Neural cell (in vitro differentiated cells): ENCODE results near the gene SYDE2.

Experiments used
- EP300 ChIP-seq: fragments of 450-650 bp; conservative IDR thresholded peaks from 2 replicates; pipeline ENCODE4 v1.6.1; 2014; ENCODE audit warnings: antibody characterized with exemption, mild to moderate bottlenecking, moderate library complexity; ENCODE audit not compliant: poor library complexity, severe bottlenecking
- EZH2 ChIP-seq: fragments of 200-600, 300-800 bp; shearing (Covaris generic), sonication (generic); IDR thresholded peaks from 2 replicates; pipeline ENCODE4 v1.6.1; 2014; ENCODE audit warnings: antibody characterized with exemption, low read length, borderline replicate concordance, mild to moderate bottlenecking; ENCODE audit not compliant: insufficient read depth, poor library complexity, severe bottlenecking
- MXI1 ChIP-seq: fragments of 450-650 bp; conservative IDR thresholded peaks from 2 replicates; pipeline ENCODE4 v1.6.1; 2014; ENCODE audit warnings: antibody characterized with exemption, mild to moderate bottlenecking; ENCODE audit not compliant: poor library complexity, severe bottlenecking
- POLR2AphosphoS5 ChIP-seq: IDR thresholded peaks from 2 replicates; pipeline ENCODE4 v1.6.1; 2012
- RAD21 ChIP-seq: fragments of 450-650 bp; conservative IDR thresholded peaks from 2 replicates; pipeline ENCODE4 v1.6.1; 2014; ENCODE audit warnings: antibody characterized with exemption, mild to moderate bottlenecking, moderate library complexity
- SMC3 ChIP-seq: fragments of 450-650 bp; conservative IDR thresholded peaks from 2 replicates; pipeline ENCODE4 v1.6.1; 2014; ENCODE audit warnings: antibody characterized with exemption, mild to moderate bottlenecking, moderate library complexity; ENCODE audit not compliant: poor library complexity
- TAF1 ChIP-seq: IDR thresholded peaks from 2 replicates; pipeline ENCODE4 v1.6.1; 2012; ENCODE audit warnings: low read depth
- TF ChIP-seq, protein P1 (sequence below): IDR thresholded peaks from 2 replicates; pipeline ENCODE4 v1.6.1; 2012; ENCODE audit warnings: borderline replicate concordance
- TF ChIP-seq, protein P2 (sequence below): fragments of 450-650 bp; IDR thresholded peaks from 2 replicates; pipeline ENCODE4 v1.5.1; 2014; ENCODE audit warnings: antibody characterized with exemption, mild to moderate bottlenecking, moderate library complexity; ENCODE audit not compliant: poor library complexity, severe bottlenecking

DNA sequence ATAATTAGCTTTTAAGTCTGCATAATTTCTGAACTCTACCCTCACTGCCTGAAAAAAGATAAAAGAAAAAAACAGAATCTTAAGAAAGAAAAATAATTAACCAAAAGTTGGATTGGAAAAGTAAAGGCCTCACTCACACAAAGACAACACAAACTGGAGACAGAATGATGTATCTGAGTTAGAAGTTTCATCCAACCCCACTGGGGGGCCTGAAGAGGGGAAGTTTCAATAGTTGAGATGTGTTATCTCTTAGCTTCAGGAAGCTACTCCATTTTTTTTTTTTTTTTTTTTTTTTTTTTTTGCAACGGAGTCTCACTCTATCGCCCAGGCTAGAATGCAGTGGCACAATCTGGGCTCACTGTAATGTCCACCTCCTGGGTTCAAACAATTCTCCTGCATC lies 19.9 kb downstream of the SYDE2 start:
- TF ChIP-seq TAF1 (no peak), EZH2 (no peak), POLR2AphosphoS5 (no peak), SMC3 (no peak), RAD21 (no peak), EP300 (no peak), MXI1 (no peak)
- TF ChIP-seq, protein P1, sequence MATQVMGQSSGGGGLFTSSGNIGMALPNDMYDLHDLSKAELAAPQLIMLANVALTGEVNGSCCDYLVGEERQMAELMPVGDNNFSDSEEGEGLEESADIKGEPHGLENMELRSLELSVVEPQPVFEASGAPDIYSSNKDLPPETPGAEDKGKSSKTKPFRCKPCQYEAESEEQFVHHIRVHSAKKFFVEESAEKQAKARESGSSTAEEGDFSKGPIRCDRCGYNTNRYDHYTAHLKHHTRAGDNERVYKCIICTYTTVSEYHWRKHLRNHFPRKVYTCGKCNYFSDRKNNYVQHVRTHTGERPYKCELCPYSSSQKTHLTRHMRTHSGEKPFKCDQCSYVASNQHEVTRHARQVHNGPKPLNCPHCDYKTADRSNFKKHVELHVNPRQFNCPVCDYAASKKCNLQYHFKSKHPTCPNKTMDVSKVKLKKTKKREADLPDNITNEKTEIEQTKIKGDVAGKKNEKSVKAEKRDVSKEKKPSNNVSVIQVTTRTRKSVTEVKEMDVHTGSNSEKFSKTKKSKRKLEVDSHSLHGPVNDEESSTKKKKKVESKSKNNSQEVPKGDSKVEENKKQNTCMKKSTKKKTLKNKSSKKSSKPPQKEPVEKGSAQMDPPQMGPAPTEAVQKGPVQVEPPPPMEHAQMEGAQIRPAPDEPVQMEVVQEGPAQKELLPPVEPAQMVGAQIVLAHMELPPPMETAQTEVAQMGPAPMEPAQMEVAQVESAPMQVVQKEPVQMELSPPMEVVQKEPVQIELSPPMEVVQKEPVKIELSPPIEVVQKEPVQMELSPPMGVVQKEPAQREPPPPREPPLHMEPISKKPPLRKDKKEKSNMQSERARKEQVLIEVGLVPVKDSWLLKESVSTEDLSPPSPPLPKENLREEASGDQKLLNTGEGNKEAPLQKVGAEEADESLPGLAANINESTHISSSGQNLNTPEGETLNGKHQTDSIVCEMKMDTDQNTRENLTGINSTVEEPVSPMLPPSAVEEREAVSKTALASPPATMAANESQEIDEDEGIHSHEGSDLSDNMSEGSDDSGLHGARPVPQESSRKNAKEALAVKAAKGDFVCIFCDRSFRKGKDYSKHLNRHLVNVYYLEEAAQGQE, result no peak
- TF ChIP-seq, protein P2, sequence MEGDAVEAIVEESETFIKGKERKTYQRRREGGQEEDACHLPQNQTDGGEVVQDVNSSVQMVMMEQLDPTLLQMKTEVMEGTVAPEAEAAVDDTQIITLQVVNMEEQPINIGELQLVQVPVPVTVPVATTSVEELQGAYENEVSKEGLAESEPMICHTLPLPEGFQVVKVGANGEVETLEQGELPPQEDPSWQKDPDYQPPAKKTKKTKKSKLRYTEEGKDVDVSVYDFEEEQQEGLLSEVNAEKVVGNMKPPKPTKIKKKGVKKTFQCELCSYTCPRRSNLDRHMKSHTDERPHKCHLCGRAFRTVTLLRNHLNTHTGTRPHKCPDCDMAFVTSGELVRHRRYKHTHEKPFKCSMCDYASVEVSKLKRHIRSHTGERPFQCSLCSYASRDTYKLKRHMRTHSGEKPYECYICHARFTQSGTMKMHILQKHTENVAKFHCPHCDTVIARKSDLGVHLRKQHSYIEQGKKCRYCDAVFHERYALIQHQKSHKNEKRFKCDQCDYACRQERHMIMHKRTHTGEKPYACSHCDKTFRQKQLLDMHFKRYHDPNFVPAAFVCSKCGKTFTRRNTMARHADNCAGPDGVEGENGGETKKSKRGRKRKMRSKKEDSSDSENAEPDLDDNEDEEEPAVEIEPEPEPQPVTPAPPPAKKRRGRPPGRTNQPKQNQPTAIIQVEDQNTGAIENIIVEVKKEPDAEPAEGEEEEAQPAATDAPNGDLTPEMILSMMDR, result no peak
